Measurements from ENCODE around the gene RBM45. TPM values are rescaled to one million over a fixed set of nuclear protein-coding genes. Genes with fewer than 3 reads are reported as not detected.

Gene RBM45
- total RNA-seq, 1 experiment from 2014 or later, result 13.6 TPM

- H3K9me3 ChIP-seq, result no peaks in the 10 kb centered on the region
- intact Hi-C loops (cut with micrococcal nuclease; ENCODE audit: unreplicated experiment), result no loop called here
- Mint-ChIP-seq H3K4me1 (ENCODE audit: low read depth, unreplicated experiment) (no peaks in the 10 kb centered on the region), H3K27me3 (ENCODE audit: insufficient read depth, unreplicated experiment) (peaks cover 12% of the 10 kb centered on the region), H3K9me3 (ENCODE audit: unreplicated experiment) (no peaks in the 10 kb centered on the region), H3K36me3 (ENCODE audit: insufficient read depth, unreplicated experiment) (no peaks in the 10 kb centered on the region), H3K4me3 (ENCODE audit: unreplicated experiment) (no peak overlapping the region), H3K27ac (ENCODE audit: unreplicated experiment) (no peak overlapping the region)
- ChIA-PET CTCF (no interaction called here), POLR2A (no interaction called here)
- no peaks in the 10 kb centered on the region for H3K27me3 ChIP-seq (replicated peaks; ENCODE audit: control insufficient read depth, insufficient read depth, low read length)
- H3K36me3 ChIP-seq (ENCODE audit: control insufficient read depth, insufficient read depth, low read length), result no peaks in the 10 kb centered on the region
- H3K4me3 ChIP-seq (ENCODE audit: low read depth, low read length), result no peak overlapping the region
- no peaks in the 10 kb centered on the region for H3K4me1 ChIP-seq
- BruUV-seq (replicated peaks), result no TSS peak
- no peak for DNase-seq
- no peak for TF ChIP-seq CTCF (IDR thresholded peaks at IDR 0.05; ENCODE audit: insufficient read depth in 1 of 2, low read depth in 1 of 2, low read length in 1 of 2, severe bottlenecking in 1 of 2, unreplicated experiment in 1 of 2)
Measured at GRCh38 chr2:178177066-178177679, 64.9 kb downstream of the RBM45 start.

Other genes starting within 250 kb of the RBM45 start
- gene PDE11A, start 39.7 kb upstream of the RBM45 start, total RNA-seq (2022), result 0.21 and 0.25 TPM in 2 replicates
- gene OSBPL6, start 82.1 kb downstream of the RBM45 start, total RNA-seq (2022), result 1.0 and 1.5 TPM in 2 replicates